ENCODE results near the gene ZDHHC11.

DNA sequence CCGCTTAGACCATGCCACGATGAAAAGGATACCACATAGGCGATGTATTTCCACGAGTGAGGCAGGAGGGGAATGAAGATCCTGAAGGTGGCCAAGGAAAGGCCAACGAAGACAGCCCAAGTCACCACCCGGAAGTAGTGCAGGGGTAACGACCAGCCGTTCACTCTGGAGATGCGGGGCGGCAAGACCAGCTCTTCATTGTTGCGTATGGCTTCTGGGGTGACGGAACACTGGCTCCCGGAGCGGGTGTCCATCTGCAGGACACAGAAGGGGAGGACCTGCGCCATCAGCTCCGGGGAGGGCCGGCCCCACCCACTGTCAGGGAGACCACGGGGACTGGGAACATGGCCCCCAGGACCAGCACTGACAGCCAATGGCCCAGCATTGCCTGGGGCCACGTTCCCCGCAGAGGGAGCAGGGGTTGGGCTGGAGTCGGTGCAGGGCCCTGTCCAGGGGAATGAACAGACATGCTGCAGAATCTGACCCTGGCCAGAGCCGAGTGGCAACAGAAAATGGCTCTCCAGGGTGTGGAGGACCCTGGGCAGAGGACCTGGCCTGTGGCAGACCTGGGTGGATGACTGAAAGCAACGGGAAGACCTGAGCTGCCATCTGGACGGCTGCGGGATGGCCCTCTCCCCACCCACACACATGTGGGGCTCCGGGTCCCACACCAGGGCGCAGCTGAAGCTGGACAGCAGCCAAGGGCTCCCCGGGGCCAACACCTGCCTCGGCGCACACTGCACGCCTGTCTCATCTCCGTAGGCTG is 83.9 kb downstream of the ZDHHC11 start:
- TF ChIP-seq, protein P1, sequence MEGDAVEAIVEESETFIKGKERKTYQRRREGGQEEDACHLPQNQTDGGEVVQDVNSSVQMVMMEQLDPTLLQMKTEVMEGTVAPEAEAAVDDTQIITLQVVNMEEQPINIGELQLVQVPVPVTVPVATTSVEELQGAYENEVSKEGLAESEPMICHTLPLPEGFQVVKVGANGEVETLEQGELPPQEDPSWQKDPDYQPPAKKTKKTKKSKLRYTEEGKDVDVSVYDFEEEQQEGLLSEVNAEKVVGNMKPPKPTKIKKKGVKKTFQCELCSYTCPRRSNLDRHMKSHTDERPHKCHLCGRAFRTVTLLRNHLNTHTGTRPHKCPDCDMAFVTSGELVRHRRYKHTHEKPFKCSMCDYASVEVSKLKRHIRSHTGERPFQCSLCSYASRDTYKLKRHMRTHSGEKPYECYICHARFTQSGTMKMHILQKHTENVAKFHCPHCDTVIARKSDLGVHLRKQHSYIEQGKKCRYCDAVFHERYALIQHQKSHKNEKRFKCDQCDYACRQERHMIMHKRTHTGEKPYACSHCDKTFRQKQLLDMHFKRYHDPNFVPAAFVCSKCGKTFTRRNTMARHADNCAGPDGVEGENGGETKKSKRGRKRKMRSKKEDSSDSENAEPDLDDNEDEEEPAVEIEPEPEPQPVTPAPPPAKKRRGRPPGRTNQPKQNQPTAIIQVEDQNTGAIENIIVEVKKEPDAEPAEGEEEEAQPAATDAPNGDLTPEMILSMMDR (conservative IDR thresholded peaks at IDR 0.05; ENCODE audit: low read depth, low read length): no peak
- no peak for TF ChIP-seq EZH2phosphoT487 (IDR thresholded peaks at IDR 0.05; ENCODE audit: borderline replicate concordance, low read length)
